ENCODE results near the gene SLC1A7.

DNA sequence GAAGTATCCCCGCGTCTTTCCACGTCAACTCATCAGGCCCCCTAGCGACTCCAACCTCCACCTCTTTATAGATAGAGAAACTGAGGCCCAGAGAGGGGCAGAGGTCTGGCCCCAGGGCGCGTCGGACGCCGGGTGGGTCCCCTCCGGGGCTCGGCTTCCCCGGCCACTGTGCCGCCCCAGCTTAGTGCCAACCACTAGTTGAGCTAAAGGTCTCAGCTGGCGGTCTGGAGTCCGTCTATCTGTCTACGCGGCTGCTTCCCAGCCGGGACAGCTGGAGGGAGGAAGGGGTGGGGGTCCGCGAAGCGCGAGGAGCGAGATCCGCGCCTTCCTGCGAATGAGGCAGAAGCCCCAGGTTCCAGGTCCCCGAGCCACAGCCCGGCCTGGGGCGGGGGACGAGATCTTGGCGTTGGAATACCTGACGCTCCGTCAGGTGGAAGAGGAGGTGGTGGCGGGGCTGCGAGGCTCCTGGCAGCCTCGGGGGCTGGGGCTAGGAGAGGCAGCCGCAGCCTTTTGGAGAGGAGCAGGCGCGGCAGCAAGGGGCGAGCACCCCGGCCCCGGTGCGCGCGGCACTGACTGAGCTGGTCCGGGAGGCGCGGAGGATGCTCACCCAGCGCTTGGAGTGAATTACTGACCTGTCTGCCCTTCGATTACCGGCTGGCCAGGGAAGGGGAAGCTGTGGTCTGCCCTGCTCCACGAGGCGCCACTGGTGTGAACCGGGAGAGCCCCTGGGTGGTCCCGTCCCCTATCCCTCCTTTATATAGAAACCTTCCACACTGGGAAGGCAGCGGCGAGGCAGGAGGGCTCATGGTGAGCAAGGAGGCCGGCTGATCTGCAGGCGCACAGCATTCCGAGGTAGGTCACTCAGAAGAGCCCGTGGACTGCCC lies 79.5 kb downstream of the SLC1A7 start:
- TF ChIP-seq, protein P1, sequence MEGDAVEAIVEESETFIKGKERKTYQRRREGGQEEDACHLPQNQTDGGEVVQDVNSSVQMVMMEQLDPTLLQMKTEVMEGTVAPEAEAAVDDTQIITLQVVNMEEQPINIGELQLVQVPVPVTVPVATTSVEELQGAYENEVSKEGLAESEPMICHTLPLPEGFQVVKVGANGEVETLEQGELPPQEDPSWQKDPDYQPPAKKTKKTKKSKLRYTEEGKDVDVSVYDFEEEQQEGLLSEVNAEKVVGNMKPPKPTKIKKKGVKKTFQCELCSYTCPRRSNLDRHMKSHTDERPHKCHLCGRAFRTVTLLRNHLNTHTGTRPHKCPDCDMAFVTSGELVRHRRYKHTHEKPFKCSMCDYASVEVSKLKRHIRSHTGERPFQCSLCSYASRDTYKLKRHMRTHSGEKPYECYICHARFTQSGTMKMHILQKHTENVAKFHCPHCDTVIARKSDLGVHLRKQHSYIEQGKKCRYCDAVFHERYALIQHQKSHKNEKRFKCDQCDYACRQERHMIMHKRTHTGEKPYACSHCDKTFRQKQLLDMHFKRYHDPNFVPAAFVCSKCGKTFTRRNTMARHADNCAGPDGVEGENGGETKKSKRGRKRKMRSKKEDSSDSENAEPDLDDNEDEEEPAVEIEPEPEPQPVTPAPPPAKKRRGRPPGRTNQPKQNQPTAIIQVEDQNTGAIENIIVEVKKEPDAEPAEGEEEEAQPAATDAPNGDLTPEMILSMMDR (IDR thresholded peaks at IDR 0.05; ENCODE audit: poor library complexity): no peak
- TF ChIP-seq EZH2phosphoT487 (IDR thresholded peaks at IDR 0.05; ENCODE audit: low read depth, severe bottlenecking, unreplicated experiment) (no peak), EZH2 (IDR thresholded peaks at IDR 0.05; ENCODE audit: borderline replicate concordance) (no peak)
